ENCODE data around the gene TMEM132D.

The TMEM132D gene

GRCh38 chr12:129727100-129727499 is 176.7 kb downstream of the TMEM132D start:
- no peak for DNase-seq (ENCODE audit: low spot score)

GRCh38 chr12:129723260-129723659 is 180.6 kb downstream of the TMEM132D start:
- no peak for DNase-seq (ENCODE audit: low spot score)

GRCh38 chr12:129720618-129721017 is 183.2 kb downstream of the TMEM132D start:
- DNase-seq (ENCODE audit: low spot score): no peak

GRCh38 chr12:129719416-129719815 is 184.4 kb downstream of the TMEM132D start:
- DNase-seq (ENCODE audit: low spot score): no peak

- no peak for DNase-seq (ENCODE audit: low spot score)
Measured at GRCh38 chr12:129717438-129717837, 186.4 kb downstream of the TMEM132D start.

GRCh38 chr12:129716825-129717224 is 187.0 kb downstream of the TMEM132D start:
- DNase-seq (ENCODE audit: low spot score): no peak

- DNase-seq (ENCODE audit: low spot score): no peak
Measured at GRCh38 chr12:129706716-129707115, 197.1 kb downstream of the TMEM132D start.

GRCh38 chr12:129704232-129704830 is 199.5 kb downstream of the TMEM132D start:
- DNase-seq (ENCODE audit: low spot score): no peak

GRCh38 chr12:129701631-129702101 is 202.2 kb downstream of the TMEM132D start:
- DNase-seq (ENCODE audit: low spot score): no peak

- no peak for DNase-seq (ENCODE audit: low spot score)
Measured at GRCh38 chr12:129700036-129700435, 203.8 kb downstream of the TMEM132D start.

- DNase-seq (ENCODE audit: low spot score): no peak
Measured at GRCh38 chr12:129696926-129697325, 206.9 kb downstream of the TMEM132D start.

- no peak for DNase-seq (ENCODE audit: low spot score)
Measured at GRCh38 chr12:129696405-129696804, 207.4 kb downstream of the TMEM132D start.

- no peak for DNase-seq (ENCODE audit: low spot score)
Measured at GRCh38 chr12:129693731-129694130, 210.1 kb downstream of the TMEM132D start.

GRCh38 chr12:129687731-129688130 is 216.1 kb downstream of the TMEM132D start:
- DNase-seq (ENCODE audit: low spot score): no peak

- DNase-seq (ENCODE audit: low spot score): no peak
Measured at GRCh38 chr12:129681830-129682229, 222.0 kb downstream of the TMEM132D start.

GRCh38 chr12:129681151-129681550 is 222.7 kb downstream of the TMEM132D start:
- DNase-seq (ENCODE audit: low spot score): no peak

- no peak for DNase-seq (ENCODE audit: low spot score)
Measured at GRCh38 chr12:129676411-129676810, 227.4 kb downstream of the TMEM132D start.

- DNase-seq (ENCODE audit: low spot score): no peak
Measured at GRCh38 chr12:129675947-129676346, 227.9 kb downstream of the TMEM132D start.

GRCh38 chr12:129675496-129675895 is 228.3 kb downstream of the TMEM132D start:
- DNase-seq (ENCODE audit: low spot score): no peak

GRCh38 chr12:129673806-129674205 is 230.0 kb downstream of the TMEM132D start:
- DNase-seq (ENCODE audit: low spot score): no peak

GRCh38 chr12:129672110-129672509 is 231.7 kb downstream of the TMEM132D start:
- DNase-seq (ENCODE audit: low spot score): no peak

GRCh38 chr12:129670256-129670920 is 233.4 kb downstream of the TMEM132D start:
- DNase-seq (ENCODE audit: low spot score): no peak

- no peak for DNase-seq (ENCODE audit: low spot score)
Measured at GRCh38 chr12:129665414-129665813, 238.4 kb downstream of the TMEM132D start.

- DNase-seq (ENCODE audit: low spot score): no peak
Measured at GRCh38 chr12:129662234-129662633, 241.6 kb downstream of the TMEM132D start.
